ENCODE data around the gene AKAP6.

DNA sequence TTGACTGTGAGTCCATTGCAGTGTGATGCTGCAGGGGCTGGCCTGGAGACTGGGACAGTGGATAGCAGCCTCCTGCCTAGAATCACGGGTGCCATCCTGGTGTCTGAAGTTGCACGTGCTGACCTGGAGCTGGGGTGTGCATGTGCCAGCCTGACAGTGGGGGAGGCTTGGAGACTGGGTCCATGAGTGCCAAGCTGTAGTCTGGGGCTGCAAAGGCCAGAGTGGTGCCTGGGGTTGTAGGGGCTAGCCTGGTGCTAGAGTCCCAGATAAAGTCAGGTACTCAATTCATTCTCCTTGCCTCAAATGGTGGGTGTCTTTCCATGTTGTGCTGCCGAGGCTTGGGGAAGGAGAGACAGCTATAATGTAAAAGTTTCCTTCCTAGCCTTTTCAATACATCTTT lies 427.7 kb downstream of the AKAP6 start:
- TF ChIP-seq, protein P1, sequence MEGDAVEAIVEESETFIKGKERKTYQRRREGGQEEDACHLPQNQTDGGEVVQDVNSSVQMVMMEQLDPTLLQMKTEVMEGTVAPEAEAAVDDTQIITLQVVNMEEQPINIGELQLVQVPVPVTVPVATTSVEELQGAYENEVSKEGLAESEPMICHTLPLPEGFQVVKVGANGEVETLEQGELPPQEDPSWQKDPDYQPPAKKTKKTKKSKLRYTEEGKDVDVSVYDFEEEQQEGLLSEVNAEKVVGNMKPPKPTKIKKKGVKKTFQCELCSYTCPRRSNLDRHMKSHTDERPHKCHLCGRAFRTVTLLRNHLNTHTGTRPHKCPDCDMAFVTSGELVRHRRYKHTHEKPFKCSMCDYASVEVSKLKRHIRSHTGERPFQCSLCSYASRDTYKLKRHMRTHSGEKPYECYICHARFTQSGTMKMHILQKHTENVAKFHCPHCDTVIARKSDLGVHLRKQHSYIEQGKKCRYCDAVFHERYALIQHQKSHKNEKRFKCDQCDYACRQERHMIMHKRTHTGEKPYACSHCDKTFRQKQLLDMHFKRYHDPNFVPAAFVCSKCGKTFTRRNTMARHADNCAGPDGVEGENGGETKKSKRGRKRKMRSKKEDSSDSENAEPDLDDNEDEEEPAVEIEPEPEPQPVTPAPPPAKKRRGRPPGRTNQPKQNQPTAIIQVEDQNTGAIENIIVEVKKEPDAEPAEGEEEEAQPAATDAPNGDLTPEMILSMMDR (conservative IDR thresholded peaks at IDR 0.05; ENCODE audit: low read depth in 2 of 2) = no peak
- TF ChIP-seq EZH2 (IDR thresholded peaks at IDR 0.05; ENCODE audit: low read depth, unreplicated experiment) = no peak
- TF ChIP-seq REST (IDR thresholded peaks at IDR 0.05; ENCODE audit: unreplicated experiment) = no peak
- TF ChIP-seq CREB1 (CRISPR knock-in tag; IDR thresholded peaks at IDR 0.05; ENCODE audit: low read depth) = no peak
- no peak for TF ChIP-seq ZNF114 (CRISPR knock-in tag; IDR thresholded peaks at IDR 0.05)
- TF ChIP-seq POLR2AphosphoS5 (IDR thresholded peaks at IDR 0.05; ENCODE audit: low read depth) = no peak
- TF ChIP-seq ZNF331 (CRISPR knock-in tag; IDR thresholded peaks at IDR 0.05; ENCODE audit: low read depth) = no peak
- no peak for TF ChIP-seq EZH2phosphoT487 (IDR thresholded peaks at IDR 0.05; ENCODE audit: unreplicated experiment)
- TF ChIP-seq JUNB (IDR thresholded peaks at IDR 0.05; ENCODE audit: unreplicated experiment) = no peak
- TF ChIP-seq ETS1 (IDR thresholded peaks at IDR 0.05) = no peak
- no peak for TF ChIP-seq NANOG (IDR thresholded peaks at IDR 0.05; ENCODE audit: borderline replicate concordance)

Measured in GM23338 (cell line).